GM18507 (cell line): ENCODE measurements around the gene ITCH.

Source experiments
- DNase-seq: peaks from one replicate; pipeline ENCODE4 v3.0.0; 2011; ENCODE audit warnings: low read depth; ENCODE audit not compliant: insufficient read length; ENCODE audit errors: extremely low spot score
- FAIRE-seq: peaks from 2 replicates; lab custom pipeline; 2011; peaks lifted over from hg19 to GRCh38; lab: Jason Lieb, UNC

The ITCH gene

DNA sequence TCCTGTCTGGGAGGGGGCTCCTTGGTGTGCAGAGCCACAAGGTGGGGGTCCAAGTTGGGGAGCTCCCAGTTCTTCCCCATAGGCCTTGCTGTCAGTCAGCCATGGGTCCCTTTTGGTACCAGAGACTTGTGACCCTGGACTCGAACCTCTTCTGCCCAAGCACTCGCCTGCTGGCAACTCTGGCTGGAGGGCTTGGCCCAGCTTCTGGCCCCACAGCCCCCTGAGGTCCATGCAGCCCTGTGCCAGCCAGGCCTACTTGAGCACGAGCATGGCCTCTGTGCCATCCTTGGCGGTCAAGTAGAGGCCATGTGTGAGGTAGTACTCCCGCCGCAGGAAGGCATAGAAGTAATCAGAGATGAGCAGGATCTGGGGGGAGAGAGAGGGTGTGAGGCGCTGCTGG lies 197.5 kb downstream of the ITCH start:
- DNase-seq (no peak), FAIRE-seq (no peak)
